ENCODE data around the gene PUS10. TPM values are rescaled to one million over a fixed set of nuclear protein-coding genes. Genes with fewer than 3 reads are reported as not detected.
"Not testable (repeated sequence)": the region's sequence is repeated elsewhere in the genome, so short reads cannot be mapped to it uniquely, and the experiment has no call there.

The PUS10 gene
- total RNA-seq, 1 donor from 2014 or later, result 6.0 TPM

- Mint-ChIP-seq H3K27ac (ENCODE audit: unreplicated experiment) (no peak overlapping the region), H3K27me3 (ENCODE audit: unreplicated experiment) (no peaks in the 10 kb centered on the region), H3K9me3 (ENCODE audit: unreplicated experiment) (peaks cover 3% of the 10 kb centered on the region), H3K36me3 (ENCODE audit: unreplicated experiment) (peaks cover 3% of the 10 kb centered on the region), H3K4me1 (ENCODE audit: unreplicated experiment) (no peaks in the 10 kb centered on the region), H3K4me3 (ENCODE audit: unreplicated experiment) (no peak overlapping the region)
- DNase-seq (ENCODE audit: extremely low spot score, unreplicated experiment), result no peak
- no peak for TF ChIP-seq CTCF (IDR thresholded peaks at IDR 0.05)
These were observed 79.8 kb downstream of the PUS10 start for GRCh38 chr2:60938301-60938700.

GRCh38 chr2:60936757-60937156 lies 81.3 kb downstream of the PUS10 start:
- H3K4me3 Mint-ChIP-seq (ENCODE audit: unreplicated experiment), result no peak overlapping the region
- peaks cover 6% of the 10 kb centered on the region for H3K9me3 Mint-ChIP-seq (ENCODE audit: unreplicated experiment)
- peaks cover 8% of the 10 kb centered on the region for H3K36me3 Mint-ChIP-seq (ENCODE audit: unreplicated experiment)

GRCh38 chr2:60934165-60934722 lies 83.8 kb downstream of the PUS10 start:
- Mint-ChIP-seq H3K27ac (ENCODE audit: unreplicated experiment) (no peak overlapping the region), H3K36me3 (ENCODE audit: unreplicated experiment) (peaks cover 7% of the 10 kb centered on the region), H3K4me1 (ENCODE audit: unreplicated experiment) (no peaks in the 10 kb centered on the region), H3K4me3 (ENCODE audit: unreplicated experiment) (no peak overlapping the region), H3K27me3 (ENCODE audit: unreplicated experiment) (no peaks in the 10 kb centered on the region), H3K9me3 (ENCODE audit: unreplicated experiment) (peaks cover 6% of the 10 kb centered on the region)
- no peak for TF ChIP-seq CTCF (IDR thresholded peaks at IDR 0.05)
- DNase-seq (ENCODE audit: extremely low spot score, unreplicated experiment), result no peak

More at GRCh38 chr2:60936757-60937156, 81.3 kb downstream of the PUS10 start:
- Mint-ChIP-seq H3K27me3 (ENCODE audit: unreplicated experiment) (no peaks in the 10 kb centered on the region), H3K4me1 (ENCODE audit: unreplicated experiment) (no peaks in the 10 kb centered on the region), H3K27ac (ENCODE audit: unreplicated experiment) (no peak overlapping the region)
- TF ChIP-seq CTCF (IDR thresholded peaks at IDR 0.05), result no peak
- no peak for DNase-seq (ENCODE audit: extremely low spot score, unreplicated experiment)

GRCh38 chr2:60932954-60933353 lies 85.1 kb downstream of the PUS10 start:
- Mint-ChIP-seq H3K4me1 (ENCODE audit: unreplicated experiment) (no peaks in the 10 kb centered on the region), H3K27ac (ENCODE audit: unreplicated experiment) (no peak overlapping the region), H3K27me3 (ENCODE audit: unreplicated experiment) (no peaks in the 10 kb centered on the region), H3K9me3 (ENCODE audit: unreplicated experiment) (peaks cover 6% of the 10 kb centered on the region), H3K4me3 (ENCODE audit: unreplicated experiment) (no peak overlapping the region), H3K36me3 (ENCODE audit: unreplicated experiment) (peaks cover 8% of the 10 kb centered on the region)
- TF ChIP-seq CTCF (IDR thresholded peaks at IDR 0.05), result no peak
- no peak for DNase-seq (ENCODE audit: extremely low spot score, unreplicated experiment)

- H3K27me3 Mint-ChIP-seq (ENCODE audit: unreplicated experiment); H3K4me3 Mint-ChIP-seq (ENCODE audit: unreplicated experiment); H3K9me3 Mint-ChIP-seq (ENCODE audit: unreplicated experiment); H3K4me1 Mint-ChIP-seq (ENCODE audit: unreplicated experiment); H3K27ac Mint-ChIP-seq (ENCODE audit: unreplicated experiment); DNase-seq (ENCODE audit: extremely low spot score, unreplicated experiment): not testable (repeated sequence)
- H3K36me3 Mint-ChIP-seq (ENCODE audit: unreplicated experiment), result peaks cover 11% of the 10 kb centered on the region
These were observed 86.0 kb downstream of the PUS10 start for GRCh38 chr2:60932061-60932460.
